ENCODE measurements around the gene SAMD1. TPM values are rescaled to one million over a fixed set of nuclear protein-coding genes. Genes with fewer than 3 reads are reported as not detected.

SAMD1 gene
- total RNA-seq, 1 experiment from 2014 or later, result 62.2 TPM

DNA sequence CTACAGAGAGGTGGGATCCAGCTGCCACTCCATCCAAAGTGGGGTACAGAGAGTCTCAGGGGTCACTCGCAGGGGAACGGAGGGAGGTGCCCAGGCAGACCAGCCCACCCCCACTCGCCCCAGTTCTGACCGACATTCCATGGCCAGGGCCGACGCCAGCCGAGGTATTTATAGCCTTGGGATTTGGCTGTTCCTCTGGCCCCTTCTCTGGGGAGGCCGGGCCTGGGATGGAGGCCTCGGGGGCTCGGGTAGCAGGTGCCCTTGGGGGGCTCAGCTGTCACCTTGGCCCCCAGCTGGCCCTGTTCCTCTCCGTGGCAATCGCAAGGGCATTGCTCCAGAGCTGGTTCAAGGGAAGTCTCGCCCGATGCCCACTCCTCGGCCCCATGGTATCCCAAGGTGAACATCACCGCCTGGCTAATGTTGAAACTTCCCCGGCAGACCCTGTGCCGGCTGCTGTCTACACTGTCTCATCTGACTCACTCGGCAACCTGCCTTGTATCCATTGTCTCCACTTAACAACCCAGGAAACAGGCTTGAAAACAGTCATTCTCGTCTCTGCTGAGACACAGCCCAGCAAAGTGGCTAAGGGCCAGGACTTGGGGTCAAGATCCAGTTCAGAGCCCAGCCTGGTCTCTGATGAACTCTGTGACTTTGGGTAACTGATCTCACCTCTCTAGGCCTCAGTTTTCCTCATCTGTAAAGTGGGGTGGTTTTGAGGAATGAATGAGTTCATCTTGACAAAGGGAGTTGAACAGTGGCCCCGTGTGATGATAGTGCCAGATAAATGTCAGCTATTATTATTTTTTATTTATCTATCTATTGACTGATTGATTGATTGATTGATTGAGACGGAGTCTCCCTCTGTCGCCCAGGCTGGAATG, 17.3 kb upstream of the SAMD1 start:
- no peaks in the 10 kb centered on the region for H3K27me3 ChIP-seq (ENCODE audit: low read length)
- peaks cover 3% of the 10 kb centered on the region; the same call in 1 of the 2 replicates for H3K79me2 ChIP-seq (ENCODE audit: low read length)
- no peaks in the 10 kb centered on the region for H4K20me1 ChIP-seq (ENCODE audit: low read length)
- no peak overlapping the region for H2AFZ ChIP-seq (ENCODE audit: low read length)
- H3K9me2 ChIP-seq (replicated peaks; ENCODE audit: low read length), result no peaks in the 10 kb centered on the region
- TF ChIP-seq EZH2 (IDR thresholded peaks at IDR 0.05; ENCODE audit: low read length, unreplicated experiment), result no peak
- no peak for TF ChIP-seq EZH2phosphoT487 (IDR thresholded peaks at IDR 0.05; ENCODE audit: borderline replicate concordance, low read length)
- TF ChIP-seq, protein P1, sequence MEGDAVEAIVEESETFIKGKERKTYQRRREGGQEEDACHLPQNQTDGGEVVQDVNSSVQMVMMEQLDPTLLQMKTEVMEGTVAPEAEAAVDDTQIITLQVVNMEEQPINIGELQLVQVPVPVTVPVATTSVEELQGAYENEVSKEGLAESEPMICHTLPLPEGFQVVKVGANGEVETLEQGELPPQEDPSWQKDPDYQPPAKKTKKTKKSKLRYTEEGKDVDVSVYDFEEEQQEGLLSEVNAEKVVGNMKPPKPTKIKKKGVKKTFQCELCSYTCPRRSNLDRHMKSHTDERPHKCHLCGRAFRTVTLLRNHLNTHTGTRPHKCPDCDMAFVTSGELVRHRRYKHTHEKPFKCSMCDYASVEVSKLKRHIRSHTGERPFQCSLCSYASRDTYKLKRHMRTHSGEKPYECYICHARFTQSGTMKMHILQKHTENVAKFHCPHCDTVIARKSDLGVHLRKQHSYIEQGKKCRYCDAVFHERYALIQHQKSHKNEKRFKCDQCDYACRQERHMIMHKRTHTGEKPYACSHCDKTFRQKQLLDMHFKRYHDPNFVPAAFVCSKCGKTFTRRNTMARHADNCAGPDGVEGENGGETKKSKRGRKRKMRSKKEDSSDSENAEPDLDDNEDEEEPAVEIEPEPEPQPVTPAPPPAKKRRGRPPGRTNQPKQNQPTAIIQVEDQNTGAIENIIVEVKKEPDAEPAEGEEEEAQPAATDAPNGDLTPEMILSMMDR (conservative IDR thresholded peaks at IDR 0.05; ENCODE audit: low read depth, low read length), result no peak
- ATAC-seq (peak; percentile 53; the same call in 1 of the 2 replicates), DNase-seq (peak; percentile 18)
- ChIA-PET CTCF (no interaction called here), POLR2A (ENCODE audit: unreplicated experiment) (no interaction called here)
- H3K9me3 ChIP-seq (ENCODE audit: low read length), result no peaks in the 10 kb centered on the region
- no TSS peak for BruUV-seq (replicated peaks)
- intact Hi-C loops (cut with micrococcal nuclease), result no loop called here
- H3K36me3 ChIP-seq (ENCODE audit: low read depth, low read length), result peaks cover 5% of the 10 kb centered on the region; the same call in 1 of the 2 replicates
- no peak overlapping the region for H3K4me3 ChIP-seq (ENCODE audit: low read length)
- H3K4me1 ChIP-seq (ENCODE audit: insufficient read depth, low read length), result no peaks in the 10 kb centered on the region
- no peak overlapping the region for H3K27ac ChIP-seq (ENCODE audit: low read length)
- no peaks in the 10 kb centered on the region for H3F3A ChIP-seq (ENCODE audit: low read length, unreplicated experiment)
- no peak overlapping the region for H3K9ac ChIP-seq (ENCODE audit: low read length)
- no peak overlapping the region for H3K4me2 ChIP-seq (ENCODE audit: low read length)

DNA sequence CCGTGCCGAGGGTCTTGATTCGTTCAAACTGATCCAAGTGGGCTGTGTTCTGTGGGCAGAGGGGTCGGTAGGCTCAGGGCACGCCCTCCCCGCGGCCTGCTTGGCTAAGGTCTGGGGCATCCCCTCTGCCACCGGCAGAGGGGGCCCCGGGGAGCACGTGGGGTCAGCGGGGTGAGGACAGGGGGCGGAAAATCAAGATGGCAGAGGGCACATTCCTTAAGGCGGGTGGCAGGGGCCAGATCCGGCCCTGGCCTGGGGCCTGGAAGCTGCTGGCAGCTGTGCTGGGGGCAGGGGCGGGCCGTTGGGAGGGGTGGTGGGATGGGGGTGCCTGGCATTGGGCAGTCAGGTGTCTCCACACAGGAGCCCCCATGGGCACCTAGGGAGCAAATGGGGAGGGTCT, 16.3 kb upstream of the SAMD1 start:
- no peaks in the 10 kb centered on the region for H4K20me1 ChIP-seq (ENCODE audit: low read length)
- H2AFZ ChIP-seq (ENCODE audit: low read length), result no peak overlapping the region
- ATAC-seq (no peak), DNase-seq (no peak)
- H3K4me3 ChIP-seq (ENCODE audit: low read length), result no peak overlapping the region
- intact Hi-C loops (cut with micrococcal nuclease), result no loop called here
- H3K79me2 ChIP-seq (ENCODE audit: low read length), result peaks cover 3% of the 10 kb centered on the region; the same call in 1 of the 2 replicates
- no peaks in the 10 kb centered on the region for H3K27me3 ChIP-seq (ENCODE audit: low read length)
- no peaks in the 10 kb centered on the region for H3K9me3 ChIP-seq (ENCODE audit: low read length)
- H3K9ac ChIP-seq (ENCODE audit: low read length), result no peak overlapping the region
- POLR2A ChIA-PET (ENCODE audit: unreplicated experiment), result no interaction called here
- no peaks in the 10 kb centered on the region for H3K9me2 ChIP-seq (replicated peaks; ENCODE audit: low read length)
- no peak for TF ChIP-seq EZH2phosphoT487 (IDR thresholded peaks at IDR 0.05; ENCODE audit: borderline replicate concordance, low read length)
- TF ChIP-seq EZH2 (IDR thresholded peaks at IDR 0.05; ENCODE audit: low read length, unreplicated experiment), result no peak
- TF ChIP-seq, protein P1 (conservative IDR thresholded peaks at IDR 0.05; ENCODE audit: low read depth, low read length), result no peak
- BruUV-seq (replicated peaks), result no TSS peak
- H3K4me2 ChIP-seq (ENCODE audit: low read length), result no peak overlapping the region
- H3K27ac ChIP-seq (ENCODE audit: low read length), result no peak overlapping the region
- CTCF ChIA-PET, result no interaction called here
- no peaks in the 10 kb centered on the region for H3F3A ChIP-seq (ENCODE audit: low read length, unreplicated experiment)
- H3K36me3 ChIP-seq (ENCODE audit: low read depth, low read length), result peaks cover 13% of the 10 kb centered on the region; the same call in 1 of the 2 replicates
- H3K4me1 ChIP-seq (ENCODE audit: insufficient read depth, low read length), result peaks cover 7% of the 10 kb centered on the region; the same call in 1 of the 2 replicates

DNA sequence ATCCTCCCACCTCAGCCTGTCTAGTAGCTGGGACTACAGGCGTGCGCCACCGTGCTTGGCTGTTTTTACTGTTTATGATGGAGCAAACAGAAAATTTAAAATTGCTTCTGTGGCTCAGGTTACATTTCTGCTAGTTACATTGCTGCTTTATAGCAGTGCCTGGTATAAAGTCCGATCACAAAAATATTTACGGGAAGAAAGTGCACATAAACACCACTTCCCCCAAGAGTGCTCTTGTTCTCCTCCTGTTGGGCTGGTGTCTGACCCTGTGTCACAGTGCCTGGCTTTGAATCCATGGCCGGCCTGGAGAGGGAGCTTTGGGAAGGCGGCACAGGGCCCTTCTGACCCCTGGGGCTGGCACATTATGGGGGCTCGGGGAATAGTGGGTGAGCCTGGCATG, 15.1 kb upstream of the SAMD1 start:
- intact Hi-C loops (cut with micrococcal nuclease), result no loop called here
- TF ChIP-seq EZH2phosphoT487 (IDR thresholded peaks at IDR 0.05; ENCODE audit: borderline replicate concordance, low read length), result no peak
- no peak for TF ChIP-seq EZH2 (IDR thresholded peaks at IDR 0.05; ENCODE audit: low read length, unreplicated experiment)
- H3K9ac ChIP-seq (ENCODE audit: low read length), result no peak overlapping the region
- H3K4me3 ChIP-seq (ENCODE audit: low read length), result no peak overlapping the region
- no peaks in the 10 kb centered on the region for H3K9me2 ChIP-seq (replicated peaks; ENCODE audit: low read length)
- H2AFZ ChIP-seq (ENCODE audit: low read length), result no peak overlapping the region
- ChIA-PET POLR2A (ENCODE audit: unreplicated experiment) (no interaction called here), CTCF (interaction anchor here (0.6 kb wide), 1 partner anchor 348 kb away, joined by 3 read pairs; no protein-coding TSS in a partner anchor)
- no peaks in the 10 kb centered on the region for H3K27me3 ChIP-seq (ENCODE audit: low read length)
- no peak for ATAC-seq
- H3K79me2 ChIP-seq (ENCODE audit: low read length), result peaks cover 3% of the 10 kb centered on the region; the same call in 1 of the 2 replicates
- no peak overlapping the region for H3K4me2 ChIP-seq (ENCODE audit: low read length)
- peaks cover 7% of the 10 kb centered on the region; the same call in 1 of the 2 replicates for H3K4me1 ChIP-seq (ENCODE audit: insufficient read depth, low read length)
- no peak for DNase-seq
- no peaks in the 10 kb centered on the region for H3K9me3 ChIP-seq (ENCODE audit: low read length)
- H3K36me3 ChIP-seq (ENCODE audit: low read depth, low read length), result peaks cover 17% of the 10 kb centered on the region
- H3K27ac ChIP-seq (ENCODE audit: low read length), result no peak overlapping the region
- H4K20me1 ChIP-seq (ENCODE audit: low read length), result no peaks in the 10 kb centered on the region
- no peaks in the 10 kb centered on the region for H3F3A ChIP-seq (ENCODE audit: low read length, unreplicated experiment)
- no TSS peak for BruUV-seq (replicated peaks)

Measured in PC-3 (cell line).